Esophagus mucosa (tissue), 1 donor: ENCODE measurements around the gene ABHD17C. TPM values are rescaled to one million over a fixed set of nuclear protein-coding genes. Genes with fewer than 3 reads are reported as not detected.
A peak's percentile ranks its signal among the peaks of the same experiment; 100 is the strongest.

Experiments used
- ATAC-seq: fragments of 200-7000 bp; cut with Tn5 transposase; one replicate; pipeline ENCODE4 v1.9.1; 2020
- total RNA-seq: library from RNA; stranded (reverse); gene quantifications from one replicate; pipeline ENCODE4 v1.2.4, GENCODE V29; 2023
- donor health status: DM: yes; HTN: yes; CAD: no.

Gene ABHD17C
- total RNA-seq, 1 donor from 2014 or later = 45.3 TPM

DNA sequence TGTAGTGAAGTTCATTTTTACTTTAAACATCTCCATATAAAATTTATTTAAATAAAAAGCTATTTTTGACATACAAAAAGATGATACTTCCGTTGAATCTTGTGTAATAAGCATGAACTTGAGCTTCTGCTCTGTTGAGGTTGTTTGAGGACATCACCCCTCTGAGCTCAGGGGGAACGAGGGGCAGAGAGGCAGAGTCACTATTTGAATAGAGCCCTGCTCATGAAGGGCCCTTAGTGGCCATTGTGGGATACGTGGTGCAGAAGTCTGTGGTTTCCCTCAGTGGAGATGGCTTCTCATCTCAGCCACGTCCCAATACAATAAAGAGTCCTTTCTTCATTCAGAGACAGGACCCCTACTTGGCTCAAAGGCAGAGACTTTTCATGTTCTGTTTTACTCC, 94.7 kb downstream of the ABHD17C start:
- ATAC-seq = no peak

GRCh38 chr15:80790236-80790635, 95.1 kb downstream of the ABHD17C start:
- ATAC-seq = no peak

DNA sequence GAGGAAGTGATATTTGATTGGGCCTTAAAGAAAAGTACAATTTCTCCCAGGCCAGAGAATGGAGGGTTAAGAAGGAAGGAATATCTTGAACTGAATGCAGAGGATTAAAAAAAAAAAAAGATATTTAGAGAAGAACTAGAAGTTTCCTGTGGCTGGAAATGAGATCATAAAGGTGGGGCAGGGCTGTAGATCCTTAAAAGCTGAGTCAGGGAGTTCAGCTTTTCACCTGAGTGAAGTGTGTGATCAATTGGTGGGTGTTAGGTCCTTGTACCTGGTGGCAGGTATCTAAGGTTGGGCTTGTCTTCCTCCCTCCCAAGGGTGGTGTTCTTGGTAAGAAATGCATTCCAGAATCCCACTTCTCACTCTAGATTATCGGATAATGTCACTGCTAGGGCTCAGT, 95.9 kb downstream of the ABHD17C start:
- peak; percentile 69 for ATAC-seq

DNA sequence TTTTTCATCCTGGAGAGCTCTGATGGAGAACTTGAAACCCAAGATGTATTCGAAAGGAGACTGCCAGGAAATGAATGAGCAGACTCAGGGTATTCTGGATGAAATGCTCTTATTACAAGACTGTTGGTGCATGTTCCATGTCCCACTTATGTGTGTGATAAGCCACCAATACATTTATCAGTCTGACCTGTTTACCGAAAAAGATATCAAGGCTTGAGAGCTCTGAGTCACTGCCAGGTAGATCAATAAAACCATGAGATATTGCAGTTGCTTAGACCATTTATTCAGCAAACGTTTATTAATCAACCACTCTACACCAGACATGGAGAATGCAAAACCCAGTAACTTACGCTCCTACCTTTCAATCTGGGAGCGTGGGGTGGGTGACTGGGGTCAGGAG, 101.3 kb downstream of the ABHD17C start:
- ATAC-seq = no peak

- ATAC-seq = no peak
These were observed 103.8 kb downstream of the ABHD17C start for GRCh38 chr15:80798911-80799310.

DNA sequence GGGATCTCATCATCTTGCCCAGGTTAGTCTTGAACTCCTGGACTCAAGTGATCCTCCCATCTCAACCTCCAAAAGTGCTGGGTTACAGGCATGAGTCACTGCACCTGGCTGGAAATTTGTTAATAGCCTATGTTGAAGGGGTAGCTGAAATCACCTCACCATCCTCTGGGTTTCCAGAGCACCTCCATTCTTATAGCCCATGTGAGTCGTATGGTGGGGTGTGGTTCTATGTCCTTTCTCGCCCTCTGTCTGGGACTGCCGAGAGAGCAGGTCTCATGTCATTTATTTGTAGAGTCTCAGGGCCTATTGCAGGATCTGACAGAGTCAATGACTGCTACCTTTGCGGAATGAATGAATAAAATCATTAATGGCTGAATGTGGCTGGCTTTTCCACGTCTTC, 105.0 kb downstream of the ABHD17C start:
- ATAC-seq = no peak

GRCh38 chr15:80801891-80802680, 107.0 kb downstream of the ABHD17C start:
- ATAC-seq = peak; percentile 83

DNA sequence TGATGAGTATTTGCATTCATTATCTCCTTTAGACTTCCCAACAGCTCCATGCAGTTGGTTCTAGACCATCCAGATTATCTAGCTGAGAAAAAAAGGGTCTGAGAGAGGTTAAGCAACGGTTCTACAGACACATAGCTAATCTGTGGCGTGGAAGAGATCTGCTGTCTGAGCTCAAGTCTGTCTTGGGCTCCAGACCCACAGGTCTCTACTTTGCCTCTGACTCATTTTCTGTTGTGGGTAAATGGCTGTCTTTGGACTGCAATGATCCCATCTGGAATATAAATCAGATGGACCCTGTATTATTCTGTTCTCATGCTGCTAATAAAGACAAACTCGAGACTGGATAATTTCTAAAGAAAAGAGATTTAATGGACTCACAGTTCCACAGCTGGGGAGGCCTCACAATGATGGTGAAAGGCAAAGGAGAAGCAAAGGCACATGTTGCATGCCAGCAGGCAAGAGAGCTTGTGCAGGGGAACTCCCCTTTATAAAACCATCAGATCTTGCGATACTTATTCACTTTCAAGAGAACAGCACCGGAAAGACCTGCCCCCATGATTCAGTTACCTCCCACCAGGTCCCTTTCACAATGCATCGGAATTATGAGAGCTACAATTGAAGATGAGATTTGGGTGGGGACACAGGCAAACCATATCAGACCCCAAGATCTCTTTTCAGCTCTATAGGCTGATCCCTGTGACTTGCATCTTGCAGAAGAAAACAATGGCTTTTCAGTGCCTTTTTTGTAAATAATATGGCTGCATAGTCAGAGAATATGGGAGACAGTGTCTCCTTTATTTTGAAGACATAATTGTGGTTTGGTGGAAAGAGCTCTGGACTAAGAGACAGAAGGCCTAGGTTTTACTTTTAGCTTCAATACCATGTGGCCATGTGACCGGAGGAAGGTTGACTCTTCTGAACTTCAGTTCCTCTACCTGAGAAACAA, 108.7 kb downstream of the ABHD17C start:
- ATAC-seq = no peak

DNA sequence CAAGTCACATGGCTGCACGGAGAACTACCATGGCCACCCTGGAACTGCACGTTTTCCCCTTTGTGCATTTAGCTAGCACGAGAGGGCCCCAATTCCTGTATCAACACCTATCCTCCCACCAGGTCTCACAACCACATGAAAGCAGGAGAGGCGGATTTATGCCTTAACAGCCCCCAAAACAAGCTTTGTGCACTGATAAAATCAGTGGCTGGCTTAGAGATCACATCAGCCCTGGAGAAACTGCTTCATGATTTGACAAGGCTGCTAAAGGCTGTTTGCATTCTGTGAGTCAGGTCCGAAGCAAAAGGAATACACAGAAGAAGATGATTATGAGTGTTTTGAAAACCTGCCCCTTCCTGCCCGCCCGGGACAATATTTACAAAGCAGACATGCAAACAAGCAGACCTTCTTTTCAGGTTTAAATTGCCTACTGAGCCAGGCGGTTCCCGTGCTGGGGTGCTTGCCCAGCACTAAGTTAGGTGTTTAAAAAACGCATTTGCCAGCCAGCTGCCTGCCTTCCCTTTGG, 109.9 kb downstream of the ABHD17C start:
- ATAC-seq = peak; percentile 55

Other genes starting within 250 kb of the ABHD17C start
- 17.3 TPM for gene CEMIP, start 84.1 kb downstream of the ABHD17C start, total RNA-seq